Left lung (tissue), 10 donors: ENCODE results near the gene TMEM38B. TPM values are rescaled to one million over a fixed set of nuclear protein-coding genes. Genes with fewer than 3 reads are reported as not detected.

Experiments used
- ATAC-seq: fragments of 200-7000 bp; cut with Tn5 transposase; one replicate; pipeline ENCODE4 v1.9.1; 2020; ENCODE audit warnings: moderate library complexity
- DNase-seq, 4 donors: peaks; one replicate each; pipeline ENCODE4 v3.0.0-alpha.2; 2013 to 2020
- H3K27ac ChIP-seq, 2 donors: fragments of 200-600 bp; sonication (generic) in 1 of 2; one replicate each; pipeline versions ENCODE4 v1.5.0 to v1.8.0; 2020 to 2021
- H3K27me3 ChIP-seq, 2 donors: fragments of 200-600 bp; sonication (generic) in 1 of 2; one replicate each; pipeline versions ENCODE4 v1.5.0 to v1.8.0; 2020 to 2021
- H3K36me3 ChIP-seq, 2 donors: fragments of 200-600 bp; sonication (generic) in 1 of 2; one replicate each; pipeline versions ENCODE4 v1.5.0 to v1.8.0; 2020 to 2021
- H3K4me1 ChIP-seq, 2 donors: fragments of 200-600 bp; one replicate each; pipeline ENCODE4 v1.8.0; 2021
- H3K4me3 ChIP-seq, 2 donors: fragments of 200-600 bp; sonication (generic) in 1 of 2; one replicate each; pipeline versions ENCODE4 v1.5.0 to v1.8.0; 2020 to 2021; ENCODE audit warnings: mild to moderate bottlenecking in 1 of 2
- H3K9me3 ChIP-seq, 2 donors: fragments of 200-600 bp; sonication (generic) in 1 of 2; one replicate each; pipeline versions ENCODE4 v1.5.0 to v1.8.0; 2020 to 2021
- intact Hi-C, 2 donors: fragments of 100-400 bp; cut with DNase I; formaldehyde crosslinking; loops; one replicate each; pipeline versions ENCODE4 v1.11.2 to v1.14.2; 2022
- polyA plus RNA-seq, 6 donors: library from polyadenylated mRNA; unstranded; fragments of 120-200 nt; gene quantifications; one replicate each; pipeline ENCODE4 v1.2.1, GENCODE V29; 2013; ENCODE audit not compliant: insufficient read length in 6 of 6
- total RNA-seq, 2 donors: library from RNA; stranded (reverse); fragmentation: NEBNext Ultra II Directional; extraction: Animal tissue kit (Norgen Biotek cat#: 25700); gene quantifications; one replicate each; pipeline ENCODE4 v1.2.1, GENCODE V29; 2021
- TF ChIP-seq, protein P1 (sequence below), 2 donors: fragments of 200-600 bp; sonication (generic) in 1 of 2; IDR thresholded peaks; one replicate each; pipeline versions ENCODE4 v1.5.0 to v1.8.0; 2021; ENCODE audit warnings: antibody characterized with exemption in 2 of 2
- donor health status: DM: no; HTN: yes; CAD: no.
- donor health status: DM: no; HTN: no; CAD: no.

Gene TMEM38B
- total and polyA plus RNA-seq, 8 donors = 11.6 to 19.9 (median 14.9) TPM

DNA sequence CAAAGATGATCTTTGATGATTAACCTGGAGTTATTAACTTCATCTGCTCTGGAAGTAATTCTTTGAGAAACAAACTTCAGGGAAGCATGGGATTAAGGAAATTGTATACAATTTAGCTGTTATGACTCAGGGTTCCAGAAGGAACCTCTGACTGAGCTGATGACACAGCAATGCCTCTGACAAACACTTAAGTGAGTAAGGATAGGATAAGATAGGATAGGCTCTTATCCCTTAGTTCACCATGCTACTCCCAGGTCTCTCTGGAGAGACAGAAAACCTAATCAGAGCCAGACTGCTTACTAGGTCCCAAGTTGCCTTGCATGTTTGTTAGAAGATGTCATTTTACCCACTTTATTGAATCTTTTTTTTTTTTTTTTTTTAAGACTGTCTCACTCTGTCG lies 12.6 kb upstream of the TMEM38B start:
- Histone ChIP-seq H3K36me3 (no peaks in the 10 kb centered on the region), H3K9me3 (no peaks in the 10 kb centered on the region), H3K4me3 (no peak overlapping the region), H3K27ac (no peak overlapping the region), H3K27me3 (no peaks in the 10 kb centered on the region), H3K4me1 (no peaks in the 10 kb centered on the region)
- ATAC-seq = no peak
- intact Hi-C loops = no loop called here
- TF ChIP-seq, protein P1, sequence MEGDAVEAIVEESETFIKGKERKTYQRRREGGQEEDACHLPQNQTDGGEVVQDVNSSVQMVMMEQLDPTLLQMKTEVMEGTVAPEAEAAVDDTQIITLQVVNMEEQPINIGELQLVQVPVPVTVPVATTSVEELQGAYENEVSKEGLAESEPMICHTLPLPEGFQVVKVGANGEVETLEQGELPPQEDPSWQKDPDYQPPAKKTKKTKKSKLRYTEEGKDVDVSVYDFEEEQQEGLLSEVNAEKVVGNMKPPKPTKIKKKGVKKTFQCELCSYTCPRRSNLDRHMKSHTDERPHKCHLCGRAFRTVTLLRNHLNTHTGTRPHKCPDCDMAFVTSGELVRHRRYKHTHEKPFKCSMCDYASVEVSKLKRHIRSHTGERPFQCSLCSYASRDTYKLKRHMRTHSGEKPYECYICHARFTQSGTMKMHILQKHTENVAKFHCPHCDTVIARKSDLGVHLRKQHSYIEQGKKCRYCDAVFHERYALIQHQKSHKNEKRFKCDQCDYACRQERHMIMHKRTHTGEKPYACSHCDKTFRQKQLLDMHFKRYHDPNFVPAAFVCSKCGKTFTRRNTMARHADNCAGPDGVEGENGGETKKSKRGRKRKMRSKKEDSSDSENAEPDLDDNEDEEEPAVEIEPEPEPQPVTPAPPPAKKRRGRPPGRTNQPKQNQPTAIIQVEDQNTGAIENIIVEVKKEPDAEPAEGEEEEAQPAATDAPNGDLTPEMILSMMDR (IDR thresholded peaks at IDR 0.05) = no peak
- no peak for DNase-seq

DNA sequence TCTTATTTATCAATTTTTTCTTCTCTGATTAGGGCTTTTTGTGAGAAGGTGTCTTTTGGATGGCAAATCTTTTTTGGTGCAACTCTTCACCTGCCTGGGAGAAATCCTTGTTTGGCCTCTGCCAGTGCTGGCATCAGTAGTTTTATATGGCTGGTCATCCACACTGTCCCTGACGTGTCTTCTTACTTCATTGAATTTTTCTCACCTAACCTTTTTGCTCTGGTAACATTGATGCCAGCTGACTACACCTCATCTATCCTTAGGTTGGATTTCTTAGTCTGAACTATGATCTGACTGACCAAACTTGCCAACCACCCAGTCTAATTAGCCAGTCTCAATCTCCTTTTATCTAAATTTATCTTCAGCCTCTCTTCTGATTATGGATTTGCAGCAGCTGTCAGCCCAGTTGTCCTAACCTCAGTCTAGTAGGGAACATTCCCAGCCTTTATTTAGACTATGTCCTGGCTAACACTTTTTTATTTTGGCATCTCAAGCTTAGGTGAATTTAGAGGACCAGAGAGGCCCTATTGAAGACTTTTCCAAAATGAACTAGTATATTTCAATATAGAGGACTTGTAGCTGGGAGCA lies 10.6 kb upstream of the TMEM38B start:
- intact Hi-C loops = no loop called here

GRCh38 chr9:105686936-105687335 lies 7.4 kb upstream of the TMEM38B start:
- H3K4me1 ChIP-seq = no peaks in the 10 kb centered on the region
- intact Hi-C loops = no loop called here
- no peak overlapping the region for H3K27ac ChIP-seq
- H3K36me3 ChIP-seq = no peaks in the 10 kb centered on the region
- TF ChIP-seq, protein P1 (IDR thresholded peaks at IDR 0.05) = no peak
- peaks cover 10 to 19% of the 10 kb centered on the region in 2 donors for H3K27me3 ChIP-seq
- ATAC-seq = no peak
- DNase-seq = no peak
- H3K4me3 ChIP-seq = no peak overlapping the region
- no peaks in the 10 kb centered on the region for H3K9me3 ChIP-seq

More for the DNA sequence above, 10.6 kb upstream of the TMEM38B start:
- Histone ChIP-seq H3K27me3 (no peaks in the 10 kb centered on the region), H3K9me3 (no peaks in the 10 kb centered on the region), H3K36me3 (no peaks in the 10 kb centered on the region), H3K4me3 (no peak overlapping the region), H3K4me1 (no peaks in the 10 kb centered on the region), H3K27ac (no peak overlapping the region)
- DNase-seq = no peak
- TF ChIP-seq, protein P1 (IDR thresholded peaks at IDR 0.05) = no peak
- no peak for ATAC-seq

- Histone ChIP-seq H3K4me3 (no peak overlapping the region), H3K27ac (no peak overlapping the region), H3K36me3 (no peaks in the 10 kb centered on the region), H3K27me3 (peaks cover 20 to 41% of the 10 kb centered on the region in 2 donors), H3K9me3 (no peaks in the 10 kb centered on the region), H3K4me1 (peaks cover 0 to 18% of the 10 kb centered on the region in 2 donors)
- no peak for ATAC-seq
- DNase-seq = no peak
- intact Hi-C loops = no loop called here
- TF ChIP-seq, protein P1 (IDR thresholded peaks at IDR 0.05) = peak; percentile 20 to 38
Observed at GRCh38 chr9:105690742-105691141, 3.6 kb upstream of the TMEM38B start.

GRCh38 chr9:105693435-105694189 lies 729 bp upstream of the TMEM38B start:
- no peaks in the 10 kb centered on the region for H3K9me3 ChIP-seq
- TF ChIP-seq, protein P1 (IDR thresholded peaks at IDR 0.05) = no peak
- peaks cover 0 to 20% of the 10 kb centered on the region in 2 donors for H3K4me1 ChIP-seq
- peaks cover 20 to 41% of the 10 kb centered on the region in 2 donors for H3K27me3 ChIP-seq
- ATAC-seq = no peak
- H3K36me3 ChIP-seq = no peaks in the 10 kb centered on the region
- peak in 1 of 4 donors; percentile 6 for DNase-seq
- no peak overlapping the region for H3K27ac ChIP-seq
- intact Hi-C loops = no loop called here
- peak overlapping the region; percentile 68 to 91 for H3K4me3 ChIP-seq
